HepG2 (cell line): ENCODE results near the gene SLCO2B1. TPM values are rescaled to one million over a fixed set of nuclear protein-coding genes. Genes with fewer than 3 reads are reported as not detected.

Source experiments
- ATAC-seq: fragments of 200-7000 bp; cut with Tn5 transposase; 3 replicates; pipeline ENCODE4 v1.9.1; 2020; ENCODE audit warnings: mild to moderate bottlenecking, moderate library complexity
- BruUV-seq: library from RNA; stranded (reverse); fragments of 400-500 nt; replicated peaks from 2 replicates; lab custom pipeline; 2021; lab: Mats Ljungman, UMichigan
- CTCF ChIA-PET: fragments of 300-600 bp; formaldehyde crosslinking; extraction: SDS; loops from one replicate; lab custom pipeline; 2021; ENCODE audit warnings: low total read pairs, inconsistent platforms, low intra/inter-chr PET ratio; lab: Yijun Ruan, JAX
- POLR2A ChIA-PET: fragments of 350-600 bp; sonication (Branson Sonifier 250); formaldehyde crosslinking; loops from one replicate; lab custom pipeline; 2020; ENCODE audit warnings: antibody characterized with exemption, inconsistent platforms; lab: Yijun Ruan, JAX
- DNase-seq: peaks from one replicate; pipeline ENCODE4 v3.0.0-alpha.2; 2015; ENCODE audit warnings: low spot score
- FAIRE-seq: peaks from 3 replicates; lab custom pipeline; 2011; peaks lifted over from hg19 to GRCh38; lab: Jason Lieb, UNC
- H2AFZ ChIP-seq: one replicate; pipeline ENCODE4 v1.6.1; 2011; ENCODE audit warnings: low read length, inconsistent platforms
- H3K27ac ChIP-seq: fragments of 300-600 bp; 3 replicates; pipeline ENCODE4 v1.8.0; 2011; ENCODE audit warnings: mixed run types, mild to moderate bottlenecking, mixed read lengths, low read length, inconsistent platforms; ENCODE audit not compliant: insufficient read depth; ENCODE audit errors: extremely low read length
- H3K27me3 ChIP-seq, 2 experiments: fragments of 200-600 bp in 1 of 2; 2 replicates in 1 of 2; 3 replicates in 1 of 2; pipeline versions ENCODE4 v1.6.0 to v1.8.0; 2011; ENCODE audit warnings: low read length in 2 of 2, mild to moderate bottlenecking in 2 of 2, moderate library complexity in 2 of 2, inconsistent platforms in 1 of 2; ENCODE audit not compliant: insufficient read depth in 2 of 2, control insufficient read depth in 1 of 2
- H3K36me3 ChIP-seq, 2 experiments: fragments of 200-600 bp in 1 of 2; replicated peaks in 1 of 2; 2 replicates in 1 of 2; 3 replicates in 1 of 2; pipeline versions ENCODE4 v1.5.1 to v1.8.0; 2011; ENCODE audit warnings: low read length in 2 of 2, inconsistent platforms in 1 of 2; ENCODE audit not compliant: insufficient read depth in 2 of 2, control insufficient read depth in 1 of 2
- H3K4me1 ChIP-seq: 2 replicates; pipeline ENCODE4 v1.5.1; 2012; ENCODE audit warnings: low read length, inconsistent platforms; ENCODE audit not compliant: insufficient read depth
- H3K4me2 ChIP-seq: 2 replicates; pipeline ENCODE4 v1.6.0; 2011; ENCODE audit warnings: low read depth, low read length, inconsistent platforms
- H3K4me3 ChIP-seq, 3 experiments: fragments of 200-600 bp in 1 of 3; sonication (generic), shearing (Covaris generic) in 1 of 3; replicated peaks in 1 of 3; 2 replicates each; pipeline ENCODE4 v1.5.1; 2011 to 2016; ENCODE audit warnings: low read length in 3 of 3, inconsistent platforms in 2 of 3, low read depth in 2 of 3, mild to moderate bottlenecking in 2 of 3, control low read depth in 1 of 3, mixed read lengths in 1 of 3; ENCODE audit not compliant: insufficient read depth in 1 of 3
- H3K79me2 ChIP-seq: one replicate; pipeline ENCODE4 v1.6.1; 2011; ENCODE audit warnings: low read length, inconsistent platforms; ENCODE audit not compliant: insufficient read depth
- H3K9ac ChIP-seq: 2 replicates; pipeline ENCODE4 v1.6.0; 2011; ENCODE audit warnings: mild to moderate bottlenecking, low read depth, low read length, inconsistent platforms; ENCODE audit not compliant: insufficient read depth
- H3K9me3 ChIP-seq: 2 replicates; pipeline ENCODE4 v1.5.1; 2012; ENCODE audit warnings: mild to moderate bottlenecking, low read length
- H4K20me1 ChIP-seq: 2 replicates; pipeline ENCODE4 v1.6.0; 2011; ENCODE audit warnings: inconsistent platforms, mild to moderate bottlenecking, low read length, moderate library complexity; ENCODE audit not compliant: insufficient read depth
- ATF7 ChIP-seq, 2 experiments: fragments of 450-650 bp in 1 of 2; sonication (generic) in 1 of 2; formaldehyde crosslinking in 1 of 2; IDR thresholded peaks; 2 replicates each; pipeline versions ENCODE4 v1.4.0 to v1.6.1; 2016 to 2020; ENCODE audit warnings: antibody characterized with exemption in 1 of 2, mild to moderate bottlenecking in 1 of 2, missing genetic modification reagents in 1 of 2
- GRHL1 ChIP-seq: sonication (generic); formaldehyde crosslinking; conservative IDR thresholded peaks from 2 replicates; pipeline ENCODE4 v1.8.0; 2022; ENCODE audit warnings: missing genetic modification reagents
- HNRNPL ChIP-seq: fragments of 200-400 bp; formaldehyde crosslinking; IDR thresholded peaks from 2 replicates; pipeline ENCODE4 v1.6.1; 2017; ENCODE audit warnings: mild to moderate bottlenecking, low read depth, low read length
- KIAA2018 ChIP-seq: sonication (generic); formaldehyde crosslinking; IDR thresholded peaks from 2 replicates; pipeline ENCODE4 v1.5.0; 2020; ENCODE audit warnings: mild to moderate bottlenecking, missing genetic modification reagents, borderline replicate concordance
- PHF8 ChIP-seq: sonication (generic); formaldehyde crosslinking; IDR thresholded peaks from 2 replicates; pipeline ENCODE4 v1.5.0; 2020; ENCODE audit warnings: missing genetic modification reagents
- POLR2A ChIP-seq, 2 experiments: IDR thresholded peaks; 2 replicates each; pipeline ENCODE4 v1.6.1; 2011; ENCODE audit warnings: low read depth in 2 of 2, low read length in 2 of 2, mild to moderate bottlenecking in 1 of 2, moderate library complexity in 1 of 2; ENCODE audit not compliant: insufficient read depth in 1 of 2
- RXRB ChIP-seq: IDR thresholded peaks from 2 replicates; pipeline ENCODE4 v1.6.1; 2016; ENCODE audit warnings: borderline replicate concordance, missing genetic modification reagents, missing compliant biosample characterization
- THAP8 ChIP-seq: sonication (generic); formaldehyde crosslinking; IDR thresholded peaks from 2 replicates; pipeline ENCODE4 v1.5.1; 2020; ENCODE audit warnings: missing genetic modification reagents, mild to moderate bottlenecking, borderline replicate concordance
- ZMAT3 ChIP-seq: sonication (generic); formaldehyde crosslinking; conservative IDR thresholded peaks from 2 replicates; pipeline ENCODE4 v1.7.0; 2021; ENCODE audit warnings: missing genetic modification reagents
- ZNF235 ChIP-seq: sonication (generic); formaldehyde crosslinking; IDR thresholded peaks from 2 replicates; pipeline ENCODE4 v1.8.1; 2023; ENCODE audit warnings: mild to moderate bottlenecking, missing genetic modification reagents, borderline replicate concordance
- ZNF343 ChIP-seq: sonication (generic); formaldehyde crosslinking; IDR thresholded peaks from 2 replicates; pipeline ENCODE4 v1.4.0; 2020; ENCODE audit warnings: mild to moderate bottlenecking, missing genetic modification reagents
- ZNF777 ChIP-seq: sonication (generic); formaldehyde crosslinking; IDR thresholded peaks from 2 replicates; pipeline ENCODE4 v1.4.0; 2020; ENCODE audit warnings: missing genetic modification reagents
- WGBS: methylation state at CpG from one replicate; pipeline ENCODE4 v1.1.6; 2017; ENCODE audit warnings: low lambda C conversion rate; 5-methylcytosine and 5-hydroxymethylcytosine counted together
- in situ Hi-C: cut with HindIII; loops from 2 replicates; pipeline ENCODE4 v1.10.0; 2017; ENCODE audit warnings: low pct_unique_long_range_greater_than_20kb; ENCODE audit not compliant: extremely low pct_ligation_motif_present
- intact Hi-C: fragments of 100-400 bp; cut with micrococcal nuclease; formaldehyde crosslinking; loops from one replicate; pipeline ENCODE4 v1.10.0; 2022; ENCODE audit not compliant: unreplicated experiment
- polyA plus RNA-seq, 8 experiments: library from polyadenylated mRNA; depleted of rRNA in 3 of 8; stranded (reverse) in 7 of 8; unstranded in 1 of 8; fragments of >200 nt; fragmentation: Illumina TruSeq in 4 of 8; extraction: Trizol in 4 of 8; gene quantifications; 2 replicates each; pipeline versions ENCODE4 v1.2.1 to v1.2.3, GENCODE V29; 2011 to 2016; ENCODE audit warnings: low read depth in 4 of 8, missing spikeins in 1 of 8, mixed read lengths in 1 of 8; ENCODE audit not compliant: insufficient read depth in 1 of 8
- total RNA-seq, 5 experiments: library from RNA; depleted of rRNA; stranded (reverse); fragments of >200 nt; fragmentation: Illumina TruSeq; extraction: Trizol; gene quantifications; 2 replicates each; pipeline ENCODE4 v1.2.3, GENCODE V29; 2016; ENCODE audit warnings: low read depth in 1 of 5

Gene SLCO2B1
- total and polyA plus RNA-seq, 2 of the 13 experiments (the other 11 are each of a cell fraction or from before 2014, with no cell fraction given), result 15.3 to 19.8 TPM

- FAIRE-seq (no peak), ATAC-seq (peak; percentile 10), DNase-seq (no peak)
- WGBS, result 58% methylated on average over 4 of the region's 5 CpGs
- H3K4me2 ChIP-seq, result peak overlapping the region; percentile 77
- H3K79me2 ChIP-seq, result peaks cover 17% of the 10 kb centered on the region
- no peaks in the 10 kb centered on the region for H3K27me3 ChIP-seq
- POLR2A ChIA-PET, result interaction anchor here (1.0 to 9.8 kb wide), 5 partner anchors 10 to 164 kb away, joined by 3 to 174 read pairs (median 72); partner anchors contain the start of gene NEU3
- intact Hi-C loops, result no loop called here
- H3K9me3 ChIP-seq, result no peaks in the 10 kb centered on the region
- no peaks in the 10 kb centered on the region for H4K20me1 ChIP-seq
- in situ Hi-C loops, result no loop called here
- BruUV-seq, result no TSS peak
- H3K9ac ChIP-seq, result peak overlapping the region; percentile 61
- no peaks in the 10 kb centered on the region for H3K36me3 ChIP-seq
- H3K4me3 ChIP-seq, result peak overlapping the region in 1 of 3 experiments; percentile 60; a peak in 3 of 6 replicates
- H3K27ac ChIP-seq, result peak overlapping the region; percentile 73
- no peak overlapping the region for H2AFZ ChIP-seq
- peaks cover 99% of the 10 kb centered on the region for H3K4me1 ChIP-seq
- CTCF ChIA-PET, result no interaction called here
- TF ChIP-seq ATF7 (IDR thresholded peaks at IDR 0.05) (no peak), ATF7 (CRISPR knock-in tag; IDR thresholded peaks at IDR 0.05) (no peak), RXRB (CRISPR knock-in tag) (peak; percentile 43; the same call in 1 of the 2 replicates), ZNF777 (CRISPR knock-in tag) (no peak), THAP8 (CRISPR knock-in tag) (no peak), GRHL1 (no peak), ZNF343 (no peak), PHF8 (no peak), ZNF235 (CRISPR knock-in tag) (no peak), HNRNPL (0 out of 2 replicates have a peak, but pooled peaks have one; percentile 31), KIAA2018 (no peak), ZMAT3 (CRISPR knock-in tag) (no peak), POLR2A (IDR thresholded peaks at IDR 0.05; ENCODE audit: insufficient read depth in 1 of 2, low read depth in 2 of 2, low read length in 2 of 2) (no peak)
Measured at GRCh38 chr11:75152651-75153427, 1.9 kb downstream of the SLCO2B1 start.
